A673 (cell line): Measurements from ENCODE around the gene MILR1. TPM values are rescaled to one million over a fixed set of nuclear protein-coding genes. Genes with fewer than 3 reads are reported as not detected.
"Not testable (repeated sequence)": the region's sequence is repeated elsewhere in the genome, so short reads cannot be mapped to it uniquely, and the experiment has no call there.

Source experiments
- BruUV-seq: library from RNA; stranded (reverse); fragments of 400-500 nt; replicated peaks from 2 replicates; lab custom pipeline; 2021; lab: Mats Ljungman, UMichigan
- CTCF ChIA-PET: fragments of 300-600 bp; sonication (Branson Sonifier 250); formaldehyde crosslinking; loops from one replicate; lab custom pipeline; 2022; ENCODE audit warnings: antibody characterized with exemption; lab: Charles Lee
- POLR2A ChIA-PET: fragments of 300-600 bp; sonication (Branson Sonifier 250); formaldehyde crosslinking; loops from one replicate; lab custom pipeline; 2022; ENCODE audit warnings: antibody characterized with exemption; ENCODE audit not compliant: low non-redundant PET; lab: Charles Lee
- DNase-seq: peaks from one replicate; pipeline ENCODE4 v3.0.0-alpha.2; 2015; ENCODE audit warnings: low spot score
- H3K27ac ChIP-seq: fragments of 200-600 bp; sonication (generic); 2 replicates; pipeline ENCODE4 v1.5.1; 2016; ENCODE audit warnings: mixed run types, low read depth, mild to moderate bottlenecking, mixed read lengths, antibody characterized with exemption, low read length; ENCODE audit not compliant: poor library complexity, severe bottlenecking
- H3K27me3 ChIP-seq: fragments of 200-600 bp; sonication (generic); replicated peaks from 2 replicates; pipeline ENCODE4 v1.6.1; 2017; ENCODE audit warnings: mixed run types, low read depth, mild to moderate bottlenecking, mixed read lengths, antibody characterized with exemption, low read length; ENCODE audit not compliant: insufficient read depth, poor library complexity
- H3K36me3 ChIP-seq: fragments of 200-600 bp; sonication (generic); 2 replicates; pipeline ENCODE4 v1.6.1; 2016; ENCODE audit warnings: mixed run types, mild to moderate bottlenecking, mixed read lengths, antibody characterized with exemption, low read length; ENCODE audit not compliant: insufficient read depth, poor library complexity, severe bottlenecking
- H3K4me1 ChIP-seq: fragments of 200-600 bp; sonication (generic); 2 replicates; pipeline ENCODE4 v1.6.1; 2017; ENCODE audit warnings: mixed run types, mild to moderate bottlenecking, mixed read lengths, antibody characterized with exemption, low read length; ENCODE audit not compliant: insufficient read depth, poor library complexity, severe bottlenecking
- H3K4me3 ChIP-seq: fragments of 200-600 bp; sonication (generic); 2 replicates; pipeline ENCODE4 v1.5.1; 2016; ENCODE audit warnings: low read depth, mixed run types, mild to moderate bottlenecking, mixed read lengths, low read length; ENCODE audit not compliant: poor library complexity, severe bottlenecking
- H3K9me3 ChIP-seq: fragments of 200-600 bp; sonication (generic); 2 replicates; pipeline ENCODE4 v1.6.1; 2016; ENCODE audit warnings: mixed run types, low read depth, mild to moderate bottlenecking, mixed read lengths, antibody characterized with exemption, low read length; ENCODE audit not compliant: poor library complexity, severe bottlenecking
- CTCF ChIP-seq: fragments of 300-800, 200-600 bp; sonication (generic); conservative IDR thresholded peaks from 2 replicates; pipeline ENCODE4 v1.5.1; 2017; ENCODE audit warnings: low read depth, mild to moderate bottlenecking, antibody characterized with exemption, low read length, moderate library complexity, mixed read lengths
- EZH2 ChIP-seq: fragments of 200-600 bp; sonication (generic); IDR thresholded peaks from 2 replicates; pipeline ENCODE4 v1.6.1; 2017; ENCODE audit warnings: borderline replicate concordance, low read depth, mild to moderate bottlenecking, mixed read lengths, antibody characterized with exemption, low read length; ENCODE audit not compliant: poor library complexity, severe bottlenecking
- intact Hi-C: fragments of 100-400 bp; cut with micrococcal nuclease; formaldehyde crosslinking; loops from one replicate; pipeline ENCODE4 v1.10.0; 2022; ENCODE audit not compliant: unreplicated experiment
- total RNA-seq: library from RNA; stranded (reverse); gene quantifications from 2 replicates; pipeline ENCODE4 v1.2.3, GENCODE V29; 2021

MILR1 gene
- total RNA-seq, 1 experiment from 2014 or later, result not detected

- no peaks in the 10 kb centered on the region for H3K9me3 ChIP-seq
- H3K36me3 ChIP-seq, result peaks cover 57% of the 10 kb centered on the region
- H3K27me3 ChIP-seq, result no peaks in the 10 kb centered on the region
- ChIA-PET CTCF (interaction anchor here (0.6 kb wide), 1 partner anchor 11 kb away, joined by 5 read pairs; no protein-coding TSS in a partner anchor), POLR2A (interaction anchor here (0.6 kb wide), 1 partner anchor 169 kb away, joined by 4 read pairs; no protein-coding TSS in a partner anchor)
- TF ChIP-seq CTCF (peak; percentile 54), EZH2 (no peak)
- no peak overlapping the region for H3K27ac ChIP-seq
- H3K4me3 ChIP-seq, result no peak overlapping the region
- intact Hi-C loops, result no loop called here
- no TSS peak for BruUV-seq
- DNase-seq, result peak; percentile 56
- peaks cover 13% of the 10 kb centered on the region for H3K4me1 ChIP-seq
Measured at GRCh38 chr17:64492481-64493109, 43.7 kb downstream of the MILR1 start.

- Histone ChIP-seq H3K4me1 (peaks cover 15% of the 10 kb centered on the region), H3K9me3 (no peaks in the 10 kb centered on the region), H3K27ac (no peak overlapping the region), H3K4me3 (no peak overlapping the region), H3K27me3 (no peaks in the 10 kb centered on the region), H3K36me3 (peaks cover 60% of the 10 kb centered on the region)
- DNase-seq, result no peak
- intact Hi-C loops, result no loop called here
- POLR2A ChIA-PET, result no interaction called here
- no TSS peak for BruUV-seq
- TF ChIP-seq CTCF (no peak), EZH2 (no peak)
- CTCF ChIA-PET, result no interaction called here
Measured at GRCh38 chr17:64494121-64494520, 45.2 kb downstream of the MILR1 start.

- H3K4me1 ChIP-seq, result peaks cover 15% of the 10 kb centered on the region
- H3K27ac ChIP-seq, DNase-seq, BruUV-seq, CTCF ChIA-PET, H3K27me3 ChIP-seq, H3K9me3 ChIP-seq, POLR2A ChIA-PET: not testable (repeated sequence)
- H3K4me3 ChIP-seq, result peak overlapping the region; percentile 88
- intact Hi-C loops, result loop anchor here (5.0 kb wide), 1 partner anchor 73 kb away; no protein-coding TSS in a partner anchor
- peaks cover 62% of the 10 kb centered on the region for H3K36me3 ChIP-seq
Measured at GRCh38 chr17:64495300-64495699, 46.4 kb downstream of the MILR1 start.
